HL-60 (cell line): ENCODE measurements around the gene TTC33.

ENCODE experiments used
- DNase-seq, 2 experiments: peaks; one replicate each; pipeline ENCODE4 v3.0.0-alpha.2; 2010 to 2020; ENCODE audit warnings: low read depth in 1 of 2, low spot score in 1 of 2
- H3K27ac ChIP-seq: fragments of 250-450 bp; sonication (Bioruptor Pico); replicated peaks from 2 replicates; pipeline ENCODE4 v1.5.1; 2020; ENCODE audit warnings: mild to moderate bottlenecking, moderate library complexity
- H3K27me3 ChIP-seq: fragments of 250-450 bp; sonication (Bioruptor Pico); 2 replicates; pipeline ENCODE4 v1.5.1; 2021; ENCODE audit warnings: mild to moderate bottlenecking, moderate library complexity; ENCODE audit not compliant: insufficient read depth, poor library complexity, severe bottlenecking
- H3K4me3 ChIP-seq: replicated peaks from 2 replicates; pipeline ENCODE4 v1.5.1; 2011; ENCODE audit warnings: mild to moderate bottlenecking, control low read depth, low read length; ENCODE audit not compliant: insufficient read depth
- CTCF ChIP-seq: IDR thresholded peaks from one replicate; pipeline ENCODE4 v1.5.1; 2011; ENCODE audit warnings: low read length, control low read depth, inconsistent platforms; ENCODE audit not compliant: insufficient read depth
- GABPA ChIP-seq: IDR thresholded peaks from 2 replicates; pipeline ENCODE4 v1.6.1; 2012; ENCODE audit warnings: low read depth
- POLR2AphosphoS5 ChIP-seq: IDR thresholded peaks from 2 replicates; pipeline ENCODE4 v1.6.1; 2012; ENCODE audit warnings: low read depth
- REST ChIP-seq: IDR thresholded peaks from 2 replicates; pipeline ENCODE4 v1.6.1; 2012; ENCODE audit warnings: low read depth; ENCODE audit not compliant: insufficient replicate concordance
- SPI1 ChIP-seq: IDR thresholded peaks from 2 replicates; pipeline ENCODE4 v1.6.1; 2012; ENCODE audit warnings: low read depth, mild to moderate bottlenecking, borderline replicate concordance

TTC33 gene

GRCh38 chr5:40757400-40757799 is 1.6 kb upstream of the TTC33 start:
- Histone ChIP-seq H3K4me3 (no peak overlapping the region), H3K27me3 (no peaks in the 10 kb centered on the region), H3K27ac (no peak overlapping the region)
- no peak for TF ChIP-seq POLR2AphosphoS5
- no peak for TF ChIP-seq REST
- TF ChIP-seq GABPA, result no peak
- TF ChIP-seq CTCF, result no peak
- TF ChIP-seq SPI1, result no peak
- no peak for DNase-seq

- TF ChIP-seq REST (no peak), CTCF (peak; percentile 78)
- Histone ChIP-seq H3K27me3 (no peaks in the 10 kb centered on the region), H3K4me3 (peak overlapping the region; percentile 96), H3K27ac (peak overlapping the region; percentile 76)
- DNase-seq, result peak; percentile 38 to 77
These were observed 711 bp downstream of the TTC33 start for GRCh38 chr5:40755093-40755406.

GRCh38 chr5:40754381-40755092 is 1.2 kb downstream of the TTC33 start:
- TF ChIP-seq SPI1 (no peak), REST (no peak), CTCF (no peak)
- Histone ChIP-seq H3K27ac (no peak overlapping the region; the same call in 1 of the 2 replicates), H3K4me3 (peak overlapping the region; percentile 96), H3K27me3 (no peaks in the 10 kb centered on the region)
- DNase-seq, result no peak
